ENCODE data around the gene SLC6A13.
"Not testable (repeated sequence)": the region's sequence is repeated elsewhere in the genome, so short reads cannot be mapped to it uniquely, and the experiment has no call there.

SLC6A13 gene

DNA sequence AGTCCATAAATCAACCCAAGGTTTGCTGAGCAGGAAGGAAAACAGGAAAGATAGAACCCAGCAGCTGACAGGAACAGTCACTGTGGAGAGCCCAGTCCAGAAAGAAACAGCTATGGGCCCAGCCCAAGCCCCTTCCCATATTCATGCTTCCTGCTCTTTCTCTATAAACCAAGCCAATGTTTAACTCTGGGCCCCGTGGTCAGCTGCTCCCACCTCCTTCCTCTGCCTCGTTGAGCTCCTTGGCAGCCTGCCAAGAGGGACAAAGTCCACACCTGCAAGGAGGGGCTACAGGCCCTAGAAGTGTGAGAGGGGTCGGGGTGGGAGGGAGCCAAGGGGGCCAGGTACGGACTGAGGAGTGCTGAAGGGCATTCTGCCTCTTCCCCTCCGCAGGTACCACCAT is 10.0 kb downstream of the SLC6A13 start:
- Mint-ChIP-seq H3K9me3 (peaks cover 6 to 7% of the 10 kb centered on the region in 2 donors), H3K27ac (no peak overlapping the region), H3K4me3 (no peak overlapping the region), H3K4me1 (no peaks in the 10 kb centered on the region), H3K27me3 (peaks cover 27% of the 10 kb centered on the region)
- no peak for ATAC-seq
- no peak for DNase-seq

DNA sequence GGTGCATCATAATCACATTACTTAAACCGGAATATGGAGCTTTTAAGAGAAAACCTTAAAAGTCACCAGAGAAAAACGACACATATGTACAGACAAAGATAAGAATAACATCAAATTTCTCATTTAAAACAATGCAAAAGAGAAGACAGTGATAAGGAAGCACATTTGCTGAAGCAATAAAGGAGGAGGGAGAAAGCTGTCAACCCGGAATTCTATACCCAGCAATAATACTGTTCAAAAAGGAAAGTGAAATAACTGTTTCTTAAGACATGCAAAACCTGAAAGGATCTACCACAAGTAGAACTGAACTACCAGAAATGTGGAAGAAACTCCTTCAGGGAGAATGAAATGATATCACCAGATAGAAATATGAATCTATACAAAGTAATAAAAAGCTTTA is 15.4 kb downstream of the SLC6A13 start:
- DNase-seq (no peak), ATAC-seq (no peak)
- Mint-ChIP-seq H3K9me3 (peaks cover 13 to 22% of the 10 kb centered on the region in 2 donors), H3K4me1 (no peaks in the 10 kb centered on the region), H3K4me3 (no peak overlapping the region), H3K27ac (no peak overlapping the region), H3K27me3 (peaks cover 12% of the 10 kb centered on the region)

DNA sequence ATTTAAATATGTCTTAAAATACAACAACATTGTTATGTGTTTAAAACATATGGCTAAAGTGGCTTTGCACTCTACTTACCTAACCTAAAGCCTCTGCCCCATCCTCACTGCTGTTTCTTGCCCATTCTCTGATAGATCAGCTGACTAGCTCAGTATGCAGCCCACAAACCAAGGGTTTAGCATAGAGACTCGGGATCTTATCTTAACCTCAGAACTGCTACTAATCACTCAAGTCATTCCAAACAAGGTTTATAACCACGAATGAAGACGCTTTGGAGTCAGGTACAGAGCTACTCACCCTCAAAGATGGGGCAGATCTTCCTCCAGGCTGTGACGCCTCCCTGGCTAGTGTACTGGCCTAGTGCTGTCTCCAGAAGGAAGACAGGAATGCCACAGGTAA is 19.3 kb downstream of the SLC6A13 start:
- ATAC-seq (no peak), DNase-seq (no peak)
- H3K4me1 Mint-ChIP-seq, result no peaks in the 10 kb centered on the region
- peaks cover 15% of the 10 kb centered on the region for H3K27me3 Mint-ChIP-seq
- no peak overlapping the region for H3K27ac Mint-ChIP-seq
- H3K4me3 Mint-ChIP-seq, result no peak overlapping the region
- H3K9me3 Mint-ChIP-seq, result peaks cover 13 to 22% of the 10 kb centered on the region in 2 donors

DNA sequence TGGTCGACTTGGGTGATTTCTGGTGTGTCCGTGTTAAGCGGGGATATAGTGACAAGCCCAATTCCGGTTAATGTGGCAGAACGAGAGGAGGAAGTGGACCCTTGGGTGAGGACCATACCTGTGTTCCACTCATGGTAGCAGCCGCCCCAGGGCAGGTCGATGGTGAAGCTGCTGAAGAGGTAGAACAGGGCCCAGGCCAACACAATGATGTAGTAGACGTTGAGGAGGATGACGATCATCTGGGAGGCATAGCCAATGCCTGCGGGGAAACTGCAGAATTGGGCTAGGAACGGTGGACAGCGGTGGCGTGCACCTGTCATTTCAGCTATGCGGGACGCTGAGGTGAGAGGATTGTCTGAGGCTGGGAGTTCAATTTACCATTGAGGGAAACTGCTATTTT is 20.1 kb downstream of the SLC6A13 start:
- H3K4me3 Mint-ChIP-seq, result no peak overlapping the region
- H3K4me1 Mint-ChIP-seq, result no peaks in the 10 kb centered on the region
- ATAC-seq (no peak), DNase-seq (no peak)
- no peak overlapping the region for H3K27ac Mint-ChIP-seq
- H3K27me3 Mint-ChIP-seq, result peaks cover 15% of the 10 kb centered on the region
- peaks cover 8 to 14% of the 10 kb centered on the region in 2 donors for H3K9me3 Mint-ChIP-seq

DNA sequence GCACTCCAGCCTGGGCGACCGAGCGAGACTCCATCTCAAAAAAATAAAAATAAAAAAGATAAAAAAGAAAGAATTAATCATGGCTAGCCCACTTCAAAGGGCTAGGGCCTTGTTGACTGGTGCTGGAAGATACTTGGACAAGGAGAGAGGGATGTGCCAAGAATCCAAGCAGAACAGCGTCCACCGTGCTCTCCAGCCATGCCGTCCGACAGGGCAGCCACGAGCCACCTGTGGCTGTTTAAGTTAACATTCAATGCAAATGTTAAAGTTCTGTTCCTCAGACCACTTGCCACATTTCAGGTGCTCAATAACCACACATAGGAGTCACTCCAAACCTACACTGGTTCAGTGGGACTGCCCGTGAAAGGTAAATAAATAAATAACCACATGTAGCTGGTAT is 21.4 kb downstream of the SLC6A13 start:
- Mint-ChIP-seq H3K27ac (no peak overlapping the region), H3K27me3 (peaks cover 15% of the 10 kb centered on the region), H3K4me1 (no peaks in the 10 kb centered on the region), H3K4me3 (no peak overlapping the region), H3K9me3 (peaks cover 3 to 7% of the 10 kb centered on the region in 2 donors)
- ATAC-seq (no peak), DNase-seq (no peak)

DNA sequence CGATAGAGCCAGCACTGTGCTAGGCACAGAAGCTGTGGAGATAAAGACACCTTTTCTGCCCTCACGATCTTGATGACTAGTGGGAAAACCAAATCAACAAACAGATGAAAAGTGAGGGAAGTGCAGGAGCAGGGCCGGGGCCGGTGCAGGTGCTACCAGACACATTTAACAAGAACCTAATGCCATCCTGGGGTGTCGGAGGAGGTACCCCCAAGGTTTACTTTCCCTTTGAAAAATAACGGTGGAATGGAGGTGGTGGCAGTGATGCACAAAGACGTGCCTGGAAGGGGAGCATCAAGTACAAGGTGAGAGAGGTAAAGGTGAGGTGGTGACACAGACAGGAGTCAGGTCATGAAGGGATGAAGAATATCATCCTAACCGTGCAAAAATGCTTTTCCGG is 22.1 kb downstream of the SLC6A13 start:
- DNase-seq (no peak), ATAC-seq (no peak)
- Mint-ChIP-seq H3K27me3 (peaks cover 15% of the 10 kb centered on the region), H3K9me3 (peaks cover 8 to 12% of the 10 kb centered on the region in 2 donors), H3K4me3 (no peak overlapping the region), H3K27ac (no peak overlapping the region), H3K4me1 (no peaks in the 10 kb centered on the region)

DNA sequence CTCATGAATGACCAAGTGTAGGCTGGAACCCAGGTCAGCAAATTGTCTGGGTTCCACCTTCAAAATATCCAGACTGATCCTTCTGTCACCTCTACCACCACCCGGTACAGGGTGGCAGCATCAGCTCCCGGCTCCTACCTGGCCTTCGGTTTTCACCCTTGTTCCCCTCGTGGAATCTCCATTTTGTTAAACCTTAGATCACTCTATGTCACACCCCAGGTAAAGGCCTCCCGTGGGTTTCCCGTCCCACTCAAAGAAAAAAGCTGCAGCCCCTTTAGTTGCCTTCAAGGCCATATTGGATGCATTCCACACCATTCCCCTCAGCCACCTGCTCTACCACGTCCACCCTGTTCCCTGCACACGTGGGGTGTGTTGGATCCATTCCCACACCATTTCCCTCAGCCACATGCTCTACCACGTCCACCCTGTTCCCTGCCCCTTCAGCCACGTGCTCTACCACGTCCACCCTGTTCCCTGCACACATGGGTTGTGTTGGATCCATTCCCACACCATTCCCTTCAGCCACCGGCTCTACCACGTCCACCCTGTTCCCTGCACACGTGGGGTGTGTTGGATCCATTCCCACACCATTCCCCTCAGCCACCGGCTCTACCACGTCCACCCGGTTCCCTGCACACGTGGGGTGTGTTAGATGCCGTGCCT is 23.8 kb downstream of the SLC6A13 start:
- peaks cover 12% of the 10 kb centered on the region for H3K27me3 Mint-ChIP-seq
- no peak overlapping the region for H3K27ac Mint-ChIP-seq
- peaks cover 13 to 22% of the 10 kb centered on the region in 2 donors for H3K9me3 Mint-ChIP-seq
- no peaks in the 10 kb centered on the region for H3K4me1 Mint-ChIP-seq
- no peak overlapping the region for H3K4me3 Mint-ChIP-seq
- no peak for DNase-seq
- no peak for ATAC-seq

DNA sequence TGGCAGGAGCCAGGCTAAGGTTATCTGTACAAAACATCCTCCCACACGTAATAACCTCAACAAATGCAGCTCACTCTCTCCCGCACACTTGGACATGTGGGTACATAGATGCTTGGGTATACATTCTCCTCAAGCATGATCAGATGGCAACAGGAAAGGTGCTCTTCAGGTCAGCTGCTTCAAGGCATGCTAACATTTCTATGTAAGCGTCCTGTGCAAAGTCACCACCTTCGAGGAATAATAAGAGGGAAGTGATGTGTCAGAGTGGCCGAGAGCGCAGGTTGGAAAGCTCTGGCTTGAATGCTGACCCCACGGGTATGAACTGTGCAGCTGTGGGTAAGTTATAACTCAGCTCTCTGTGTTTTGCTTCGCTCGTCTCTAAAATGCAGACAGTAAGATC is 24.5 kb downstream of the SLC6A13 start:
- Mint-ChIP-seq H3K9me3 (peaks cover 13 to 22% of the 10 kb centered on the region in 2 donors), H3K4me1 (no peaks in the 10 kb centered on the region)

DNA sequence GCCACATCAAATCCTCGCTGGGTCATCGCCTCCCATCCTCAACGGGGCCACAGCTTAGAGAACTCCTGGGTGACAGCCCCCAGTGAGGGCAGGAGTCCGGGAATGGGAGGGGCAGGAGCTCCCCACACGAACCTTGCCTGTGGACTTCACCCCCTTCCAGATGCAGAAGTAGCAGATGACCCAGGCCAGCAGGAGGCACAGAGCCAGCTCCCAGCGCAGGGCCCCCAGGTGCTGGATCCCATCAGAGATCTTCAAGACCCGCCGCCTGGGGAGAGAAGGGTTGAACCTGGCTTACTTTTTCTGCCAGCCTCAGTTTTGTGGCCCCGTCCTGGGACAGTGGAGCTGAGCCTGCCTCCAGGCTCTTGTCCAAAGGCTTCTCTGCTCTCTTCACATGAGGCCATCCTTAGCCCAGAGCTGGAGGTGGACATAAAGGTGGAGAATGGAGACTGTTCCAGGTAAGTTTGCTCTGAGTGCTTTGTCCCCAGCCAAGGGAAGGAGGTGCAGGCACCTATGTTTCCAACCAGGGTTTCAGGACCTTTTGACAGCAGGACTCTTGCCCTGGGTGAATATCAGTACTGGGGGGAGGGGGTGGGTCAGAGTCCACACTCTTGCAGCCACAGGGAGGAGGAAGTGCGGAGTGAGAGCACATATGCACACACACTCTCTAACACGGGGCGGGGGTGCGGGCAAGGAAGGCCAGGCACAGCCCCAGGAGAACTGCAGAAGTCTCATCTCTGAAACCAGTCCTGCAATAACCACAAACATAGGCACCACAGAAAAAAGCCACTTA is 25.4 kb downstream of the SLC6A13 start:
- no peaks in the 10 kb centered on the region for H3K4me1 Mint-ChIP-seq
- peaks cover 13 to 22% of the 10 kb centered on the region in 2 donors for H3K9me3 Mint-ChIP-seq
- H3K4me3 Mint-ChIP-seq, result no peak overlapping the region
- H3K27ac Mint-ChIP-seq, result no peak overlapping the region
- DNase-seq, result no peak
- H3K27me3 Mint-ChIP-seq, result peaks cover 2% of the 10 kb centered on the region
- ATAC-seq, result no peak

More for the DNA sequence above, 24.5 kb downstream of the SLC6A13 start:
- Mint-ChIP-seq H3K27me3 (peaks cover 8% of the 10 kb centered on the region), H3K27ac (no peak overlapping the region), H3K4me3 (no peak overlapping the region)
- DNase-seq (no peak), ATAC-seq (no peak)

DNA sequence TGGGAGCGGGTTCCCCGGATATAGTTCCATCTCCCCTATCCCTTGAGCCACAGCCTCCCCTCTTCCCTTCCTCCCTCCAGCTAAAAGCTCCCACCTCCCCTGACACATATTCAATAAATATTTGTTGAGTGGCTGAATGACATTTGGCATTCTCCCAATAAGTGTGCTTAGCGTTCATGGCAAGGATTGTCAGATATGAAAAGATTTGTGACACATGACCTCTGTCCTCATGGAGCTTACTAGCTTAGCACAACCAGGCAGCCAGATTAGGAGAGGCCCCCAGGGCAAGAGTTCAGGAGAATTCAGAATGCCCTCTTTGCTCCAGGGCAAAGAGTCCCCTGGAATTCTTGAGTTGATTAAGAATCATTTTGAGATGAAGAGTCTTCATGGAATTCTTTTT is 26.2 kb downstream of the SLC6A13 start:
- ATAC-seq, result no peak
- Mint-ChIP-seq H3K27me3 (no peaks in the 10 kb centered on the region), H3K27ac (no peak overlapping the region), H3K4me1 (no peaks in the 10 kb centered on the region), H3K4me3 (no peak overlapping the region), H3K9me3 (peaks cover 13 to 22% of the 10 kb centered on the region in 2 donors)
- DNase-seq, result no peak

DNA sequence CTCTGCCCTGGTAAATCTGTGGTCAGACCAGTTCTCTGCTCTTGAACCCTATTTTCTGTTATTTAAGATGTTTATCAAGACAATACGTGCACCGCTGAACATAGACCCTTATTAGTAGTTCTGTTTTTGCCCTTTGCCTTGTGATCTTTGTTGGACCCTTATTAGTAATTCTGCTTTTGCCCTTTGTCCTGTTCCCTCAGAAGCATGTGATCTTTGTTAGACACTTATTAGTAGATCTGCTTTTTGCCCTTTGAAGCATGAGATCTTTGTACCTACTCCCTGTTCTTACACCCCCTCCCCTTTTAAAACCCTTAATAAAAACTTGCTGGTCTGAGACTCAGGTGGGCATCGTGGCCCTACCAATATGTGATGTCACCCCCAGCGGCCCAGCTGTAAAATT is 26.7 kb downstream of the SLC6A13 start:
- DNase-seq, H3K27me3 Mint-ChIP-seq, H3K4me3 Mint-ChIP-seq, H3K4me1 Mint-ChIP-seq, H3K27ac Mint-ChIP-seq, ATAC-seq: not testable (repeated sequence)
- peaks cover 13 to 22% of the 10 kb centered on the region in 2 donors for H3K9me3 Mint-ChIP-seq

DNA sequence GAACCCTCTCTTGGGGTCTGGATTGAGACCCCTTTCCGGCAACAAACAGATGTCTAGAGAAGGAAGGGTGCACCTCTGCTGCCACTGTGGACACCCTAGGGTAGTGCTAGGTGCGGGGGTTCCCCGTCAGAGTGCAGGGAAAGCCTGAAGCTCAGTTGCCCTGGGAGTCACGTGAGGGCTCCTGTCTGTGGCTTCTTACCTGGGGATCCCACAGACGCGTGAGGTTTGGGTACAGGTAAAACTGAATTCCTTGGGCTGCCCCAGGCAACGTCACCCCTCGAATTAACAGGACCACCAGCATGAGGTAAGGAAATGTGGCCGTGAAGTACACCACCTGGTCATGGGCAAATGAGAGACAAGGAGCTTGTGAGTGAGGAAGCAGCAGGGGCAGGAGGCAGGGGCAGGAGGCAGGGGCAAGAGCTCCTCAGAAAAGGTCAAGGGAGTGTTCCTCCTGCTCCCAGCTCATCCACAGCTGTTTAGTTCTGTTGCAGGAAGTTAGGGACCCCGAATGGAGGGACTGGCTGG is 27.7 kb downstream of the SLC6A13 start:
- Mint-ChIP-seq H3K4me3 (no peak overlapping the region), H3K27me3 (peaks cover under 1% of the 10 kb centered on the region)

DNA sequence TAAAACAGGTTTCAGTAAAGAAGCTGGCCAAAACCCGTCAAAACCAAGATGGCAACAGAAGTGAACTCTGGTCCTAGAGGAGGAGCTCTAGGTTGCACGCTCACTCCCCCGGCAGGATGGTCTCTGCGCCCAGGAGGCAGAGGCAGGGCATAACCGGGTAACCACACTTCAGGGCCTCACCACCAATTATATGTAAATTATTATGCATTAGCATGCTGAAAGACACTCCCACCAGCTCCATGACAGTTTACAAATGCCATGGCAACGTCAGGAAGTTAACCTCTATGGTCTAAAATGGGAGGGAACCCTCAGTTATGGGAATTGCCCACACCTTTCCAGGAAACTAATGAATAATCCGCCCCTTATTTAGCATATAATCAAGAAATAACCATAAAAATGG is 28.6 kb downstream of the SLC6A13 start:
- peaks cover 13 to 22% of the 10 kb centered on the region in 2 donors for H3K9me3 Mint-ChIP-seq
- no peaks in the 10 kb centered on the region for H3K4me1 Mint-ChIP-seq
- H3K4me3 Mint-ChIP-seq, result no peak overlapping the region
- no peak for DNase-seq
- H3K27me3 Mint-ChIP-seq, result peaks cover 7% of the 10 kb centered on the region
- no peak for ATAC-seq
- no peak overlapping the region for H3K27ac Mint-ChIP-seq

More for the DNA sequence above, 27.7 kb downstream of the SLC6A13 start:
- peaks cover 13 to 22% of the 10 kb centered on the region in 2 donors for H3K9me3 Mint-ChIP-seq
- H3K27ac Mint-ChIP-seq, result no peak overlapping the region
- DNase-seq, result no peak
- no peak for ATAC-seq
- no peaks in the 10 kb centered on the region for H3K4me1 Mint-ChIP-seq

DNA sequence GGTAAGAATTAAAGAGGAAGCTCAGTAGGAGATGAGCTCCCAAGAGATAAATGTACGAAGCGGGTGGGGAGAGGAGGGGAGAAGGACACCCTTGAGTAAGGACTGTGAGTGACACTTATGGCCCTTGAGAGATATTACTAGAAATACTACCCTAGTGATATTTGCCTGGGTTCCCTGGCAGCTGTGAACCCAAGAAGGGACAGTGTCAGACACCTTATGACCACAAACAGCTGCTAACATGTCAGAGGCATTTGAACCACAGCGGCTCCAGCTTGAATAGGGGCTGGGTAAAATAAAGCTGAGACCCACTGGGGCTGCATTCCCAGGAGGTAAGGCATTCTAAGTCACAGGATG is 29.0 kb downstream of the SLC6A13 start:
- Mint-ChIP-seq H3K27me3 (peaks cover 10% of the 10 kb centered on the region), H3K9me3 (peaks cover 13 to 22% of the 10 kb centered on the region in 2 donors), H3K4me1 (no peaks in the 10 kb centered on the region), H3K27ac (no peak overlapping the region), H3K4me3 (no peak overlapping the region)
- DNase-seq, result no peak
- ATAC-seq, result no peak

DNA sequence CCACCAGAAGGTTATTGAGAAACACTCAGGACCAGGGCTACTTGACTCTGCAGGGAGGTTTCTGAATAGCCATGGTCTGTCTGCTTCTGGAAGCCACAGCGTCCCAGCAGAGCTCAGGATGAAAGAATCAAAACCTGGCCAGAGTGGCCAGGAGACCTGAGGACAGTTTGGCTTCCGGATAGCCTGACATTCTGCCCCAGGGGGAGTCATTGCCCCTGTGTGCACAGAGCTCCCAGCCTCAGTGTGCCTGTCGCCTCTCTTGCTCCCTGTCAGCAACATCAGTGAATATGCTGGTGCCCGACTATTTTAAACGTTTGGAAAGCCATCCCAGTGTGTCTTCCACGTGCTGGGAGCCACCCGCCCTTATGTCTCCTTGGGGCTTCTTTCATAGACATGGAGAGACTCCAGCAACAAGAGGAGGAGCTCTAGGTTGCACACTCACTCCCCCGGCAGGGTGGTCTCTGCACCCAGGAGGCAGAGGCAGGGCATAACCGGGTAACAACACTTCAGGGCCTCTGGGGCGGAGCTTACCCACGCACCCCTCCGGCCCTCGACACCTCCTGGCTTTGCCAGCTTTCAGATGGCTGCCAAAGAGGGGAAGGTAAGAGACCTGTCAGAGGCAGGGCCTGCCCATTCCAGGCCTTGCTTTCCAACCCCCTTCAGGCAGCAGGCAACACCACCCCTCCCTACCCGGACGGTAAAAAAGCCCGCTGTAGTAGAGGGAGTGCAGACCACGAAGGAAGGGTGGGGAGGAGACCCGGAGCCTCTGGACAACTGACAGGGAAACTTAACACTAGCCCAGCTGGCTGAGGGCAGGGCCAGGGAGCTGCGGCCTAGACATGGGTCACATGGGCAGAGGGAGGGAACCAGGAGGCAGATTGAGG is 29.7 kb downstream of the SLC6A13 start:
- no peak overlapping the region for H3K27ac Mint-ChIP-seq
- H3K4me3 Mint-ChIP-seq, result no peak overlapping the region
- H3K9me3 Mint-ChIP-seq, result peaks cover 13 to 22% of the 10 kb centered on the region in 2 donors
- H3K4me1 Mint-ChIP-seq, result no peaks in the 10 kb centered on the region
- ATAC-seq (no peak), DNase-seq (no peak)
- peaks cover 13% of the 10 kb centered on the region for H3K27me3 Mint-ChIP-seq

Data from stimulated activated naive CD8-positive, alpha-beta T cell treated with anti-CD3 and anti-CD28 coated beads, Interleukin-15, amount 100 ng/mL, for 72 hours (primary cell).